Thymus (tissue), 14 donors: Measurements from ENCODE around the gene ZNF780B. TPM values are rescaled to one million over a fixed set of nuclear protein-coding genes. Genes with fewer than 3 reads are reported as not detected.
A peak's percentile ranks its signal among the peaks of the same experiment; 100 is the strongest.

Experiments used
- DNase-seq, 9 donors: peaks; one replicate each; pipeline ENCODE4 v3.0.0-alpha.2; 2013; ENCODE audit warnings: low spot score in 9 of 9, low read depth in 6 of 9, missing footprints in 1 of 9
- H3K27ac ChIP-seq, 2 donors: one replicate each; pipeline ENCODE4 v1.5.1; 2013; ENCODE audit warnings: control low read depth in 1 of 2, low read depth in 1 of 2, low read length in 1 of 2, mild to moderate bottlenecking in 1 of 2, moderate library complexity in 1 of 2
- H3K27me3 ChIP-seq, 2 donors: one replicate each; pipeline ENCODE4 v1.5.1; 2013; ENCODE audit warnings: low read length in 1 of 2; ENCODE audit not compliant: control insufficient read depth in 2 of 2, insufficient read depth in 1 of 2
- H3K36me3 ChIP-seq, 2 donors: one replicate each; pipeline ENCODE4 v1.5.1; 2013; ENCODE audit warnings: low read length in 1 of 2, mild to moderate bottlenecking in 1 of 2, moderate library complexity in 1 of 2; ENCODE audit not compliant: control insufficient read depth in 2 of 2, insufficient read depth in 2 of 2
- H3K4me1 ChIP-seq, 2 donors: one replicate each; pipeline ENCODE4 v1.5.1; 2013; ENCODE audit warnings: low read length in 2 of 2; ENCODE audit not compliant: control insufficient read depth in 2 of 2, insufficient read depth in 2 of 2
- H3K4me3 ChIP-seq, 2 donors: one replicate each; pipeline ENCODE4 v1.5.1; 2013; ENCODE audit warnings: low read length in 2 of 2, control low read depth in 1 of 2, mild to moderate bottlenecking in 1 of 2
- H3K9me3 ChIP-seq, 2 donors: one replicate each; pipeline ENCODE4 v1.5.1; 2013; ENCODE audit warnings: low read length in 1 of 2, mild to moderate bottlenecking in 1 of 2; ENCODE audit not compliant: control insufficient read depth in 2 of 2, insufficient read depth in 1 of 2
- WGBS: extraction: QIAGEN DNeasy Blood & Tissue Kit; methylation state at CpG from one replicate; pipeline ENCODE4 v1.1.7; 2013; 5-methylcytosine and 5-hydroxymethylcytosine counted together
- long read RNA-seq, 10 donors: transcript quantifications; one replicate each; lab custom pipeline, GENCODE V29; 2026
- polyA plus RNA-seq: library from polyadenylated mRNA; stranded (reverse); fragments of 200-250 nt; gene quantifications from one replicate; pipeline ENCODE4 v1.2.3, GENCODE V29; 2013
- total RNA-seq: library from RNA; stranded (reverse); fragments of 120-200 nt; gene quantifications from one replicate; pipeline ENCODE4 v1.2.4, GENCODE V29; 2013
- donor health status: healthy.

ZNF780B gene
- total RNA-seq (12.4 TPM), polyA plus RNA-seq (10.7 TPM)
- long read RNA-seq, donor 1, result 0 reads
- long read RNA-seq, donor 2, partial matches to known transcripts, result 0 of 1 reads
- long read RNA-seq, donor 2, other reads (novel, unspliced or antisense), result 0 of 1 reads
- long read RNA-seq, donor 3, full-length matches to known transcripts, result 3 of 3 reads
- long read RNA-seq, donor 3, partial matches to known transcripts, result 0 of 3 reads
- long read RNA-seq, donor 3, other reads (novel, unspliced or antisense), result 0 of 3 reads
- long read RNA-seq, donor 4, full-length matches to known transcripts, result 1 of 1 reads
- long read RNA-seq, donor 4, partial matches to known transcripts, result 0 of 1 reads
- long read RNA-seq, donor 4, other reads (novel, unspliced or antisense), result 0 of 1 reads
- long read RNA-seq, donor 5, result 0 reads
- long read RNA-seq, donor 6, full-length matches to known transcripts, result 1 of 1 reads
- long read RNA-seq, donor 6, partial matches to known transcripts, result 0 of 1 reads
- long read RNA-seq, donor 6, other reads (novel, unspliced or antisense), result 0 of 1 reads
- long read RNA-seq, donor 7, result 0 reads
- long read RNA-seq, donor 8, full-length matches to known transcripts, result 1 of 1 reads
- long read RNA-seq, donor 8, partial matches to known transcripts, result 0 of 1 reads
- long read RNA-seq, donor 8, other reads (novel, unspliced or antisense), result 0 of 1 reads
- long read RNA-seq, donor 9, full-length matches to known transcripts, result 3 of 3 reads
- long read RNA-seq, donor 9, partial matches to known transcripts, result 0 of 3 reads
- long read RNA-seq, donor 9, other reads (novel, unspliced or antisense), result 0 of 3 reads
- long read RNA-seq, donor 10, full-length matches to known transcripts, result 1 of 1 reads
- long read RNA-seq, donor 10, partial matches to known transcripts, result 0 of 1 reads
- long read RNA-seq, donor 10, other reads (novel, unspliced or antisense), result 0 of 1 reads

GRCh38 chr19:40055832-40056504, at the start of gene ZNF780B:
Gene ZNF780B, minus strand, starts transcription at chr19:40056231. Its CDS starts 5,899 bp downstream, at chr19:40050332.
- Histone ChIP-seq H3K27ac (peak within 1 kb of the TSS; percentile 77 to 88), H3K4me1 (peaks cover 11 to 13% of the 10 kb centered on the region in 2 donors), H3K36me3 (no peaks in the 10 kb centered on the region), H3K4me3 (peak within 1 kb of the TSS; percentile 66 to 93), H3K27me3 (no peaks in the 10 kb centered on the region), H3K9me3 (no peaks in the 10 kb centered on the region)
- peak; percentile 51 to 88 (median 72) for DNase-seq
- WGBS, result under 1% methylated on average over 41 of the region's 41 CpGs

- no peak overlapping the region for H3K27ac ChIP-seq
- DNase-seq, result no peak
- no peaks in the 10 kb centered on the region for H3K4me1 ChIP-seq
- no peaks in the 10 kb centered on the region for H3K36me3 ChIP-seq
- no peaks in the 10 kb centered on the region for H3K27me3 ChIP-seq
- H3K4me3 ChIP-seq, result no peak overlapping the region
- 61% methylated on average over 1 of the region's 1 CpG for WGBS
- no peaks in the 10 kb centered on the region for H3K9me3 ChIP-seq
These were observed 48.7 kb upstream of the ZNF780B start for GRCh38 chr19:40104754-40105153.

- Histone ChIP-seq H3K36me3 (no peaks in the 10 kb centered on the region), H3K27ac (no peak overlapping the region), H3K4me3 (no peak overlapping the region), H3K27me3 (no peaks in the 10 kb centered on the region), H3K4me1 (no peaks in the 10 kb centered on the region), H3K9me3 (no peaks in the 10 kb centered on the region)
- 92% methylated on average over 4 of the region's 4 CpGs for WGBS
- DNase-seq, result no peak
These were observed 47.6 kb upstream of the ZNF780B start for GRCh38 chr19:40103600-40103999.

GRCh38 chr19:40101813-40102212, 45.8 kb upstream of the ZNF780B start:
- Histone ChIP-seq H3K36me3 (no peaks in the 10 kb centered on the region), H3K27me3 (no peaks in the 10 kb centered on the region), H3K9me3 (no peaks in the 10 kb centered on the region), H3K27ac (no peak overlapping the region), H3K4me3 (no peak overlapping the region), H3K4me1 (no peaks in the 10 kb centered on the region)
- WGBS, result 94% methylated on average over 1 of the region's 1 CpG
- no peak for DNase-seq

- Histone ChIP-seq H3K36me3 (no peaks in the 10 kb centered on the region), H3K4me1 (peaks cover 5 to 9% of the 10 kb centered on the region in 2 donors), H3K4me3 (no peak overlapping the region), H3K27ac (no peak overlapping the region), H3K27me3 (peaks cover 0 to 7% of the 10 kb centered on the region in 2 donors), H3K9me3 (no peaks in the 10 kb centered on the region)
- no peak for DNase-seq
- WGBS, result 95% methylated on average over 1 of the region's 1 CpG
These were observed 37.4 kb upstream of the ZNF780B start for GRCh38 chr19:40093416-40093815.

GRCh38 chr19:40091205-40092129, 35.4 kb upstream of the ZNF780B start:
- DNase-seq, result peak in 2 of 9 donors; percentile 2 to 8
- Histone ChIP-seq H3K9me3 (no peaks in the 10 kb centered on the region), H3K36me3 (no peaks in the 10 kb centered on the region), H3K4me1 (peaks cover 5 to 9% of the 10 kb centered on the region in 2 donors), H3K27ac (peak overlapping the region; percentile 96 to 97), H3K4me3 (peak overlapping the region; percentile 87 to 96), H3K27me3 (peaks cover 0 to 7% of the 10 kb centered on the region in 2 donors)
- WGBS, result 48% methylated on average over 10 of the region's 10 CpGs

GRCh38 chr19:40090241-40091204, 34.5 kb upstream of the ZNF780B start, which contains the start of gene ZNF780A:
Gene ZNF780A, minus strand, starts transcription at chr19:40090943. Its CDS starts 6,190 bp downstream, at chr19:40084753.
- no peaks in the 10 kb centered on the region for H3K36me3 ChIP-seq
- H3K27me3 ChIP-seq, result peaks cover 0 to 7% of the 10 kb centered on the region in 2 donors
- peak within 1 kb of the TSS; percentile 96 to 97 for H3K27ac ChIP-seq
- under 1% methylated on average over 47 of the region's 47 CpGs for WGBS
- H3K4me1 ChIP-seq, result peaks cover 5 to 9% of the 10 kb centered on the region in 2 donors
- no peaks in the 10 kb centered on the region for H3K9me3 ChIP-seq
- DNase-seq, result peak; percentile 58 to 89 (median 76)
- peak within 1 kb of the TSS; percentile 87 to 96 for H3K4me3 ChIP-seq
